Nephron progenitor cell (in vitro differentiated cells): Measurements from ENCODE around the gene ATRN.

Experiments used
- DNase-seq: peaks from one replicate; pipeline ENCODE4 v3.0.0; 2021
- H3K27ac Mint-ChIP-seq: 2 replicates; pipeline ENCODE4 v1.8.0; 2021; ENCODE audit warnings: mild to moderate bottlenecking, moderate library complexity, mixed read lengths
- H3K27me3 Mint-ChIP-seq: 2 replicates; pipeline ENCODE4 v1.8.0; 2021; ENCODE audit warnings: mild to moderate bottlenecking, low read depth, mixed read lengths; ENCODE audit not compliant: poor library complexity
- H3K36me3 Mint-ChIP-seq: 2 replicates; pipeline ENCODE4 v1.8.0; 2021; ENCODE audit warnings: low read depth, mixed read lengths
- H3K4me1 Mint-ChIP-seq: 2 replicates; pipeline ENCODE4 v1.8.0; 2021; ENCODE audit warnings: mixed read lengths
- H3K4me3 Mint-ChIP-seq: 2 replicates; pipeline ENCODE4 v1.8.0; 2021; ENCODE audit warnings: mild to moderate bottlenecking, moderate library complexity, mixed read lengths
- H3K9me3 Mint-ChIP-seq: 2 replicates; pipeline ENCODE4 v1.8.0; 2021; ENCODE audit warnings: mild to moderate bottlenecking, moderate library complexity, mixed read lengths
- CTCF ChIP-seq: fragments of 200-600 bp; sonication (generic); IDR thresholded peaks from 2 replicates; pipeline ENCODE4 v1.5.0; 2021; ENCODE audit warnings: antibody characterized with exemption

Gene ATRN

DNA sequence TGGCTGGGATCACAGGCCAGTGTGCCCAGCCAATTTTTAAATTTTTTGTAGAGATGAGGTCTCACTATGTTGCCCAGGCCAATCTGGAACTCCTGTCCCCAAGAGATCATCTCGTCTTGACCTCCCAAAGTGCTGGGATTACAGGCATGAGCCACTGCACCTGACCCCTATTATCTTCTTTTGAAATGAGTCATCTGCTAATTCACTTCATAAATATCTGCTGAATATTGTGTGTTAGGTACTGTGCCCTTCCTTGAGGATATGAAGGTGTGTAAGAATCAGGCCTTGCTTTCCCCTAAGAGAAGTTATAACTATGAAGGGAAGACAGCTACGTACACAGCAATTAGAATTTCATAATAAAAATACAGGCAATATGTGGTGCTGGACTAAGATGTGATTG lies 8.2 kb downstream of the ATRN start:
- H3K4me3 Mint-ChIP-seq = no peak overlapping the region
- no peak for TF ChIP-seq CTCF

DNA sequence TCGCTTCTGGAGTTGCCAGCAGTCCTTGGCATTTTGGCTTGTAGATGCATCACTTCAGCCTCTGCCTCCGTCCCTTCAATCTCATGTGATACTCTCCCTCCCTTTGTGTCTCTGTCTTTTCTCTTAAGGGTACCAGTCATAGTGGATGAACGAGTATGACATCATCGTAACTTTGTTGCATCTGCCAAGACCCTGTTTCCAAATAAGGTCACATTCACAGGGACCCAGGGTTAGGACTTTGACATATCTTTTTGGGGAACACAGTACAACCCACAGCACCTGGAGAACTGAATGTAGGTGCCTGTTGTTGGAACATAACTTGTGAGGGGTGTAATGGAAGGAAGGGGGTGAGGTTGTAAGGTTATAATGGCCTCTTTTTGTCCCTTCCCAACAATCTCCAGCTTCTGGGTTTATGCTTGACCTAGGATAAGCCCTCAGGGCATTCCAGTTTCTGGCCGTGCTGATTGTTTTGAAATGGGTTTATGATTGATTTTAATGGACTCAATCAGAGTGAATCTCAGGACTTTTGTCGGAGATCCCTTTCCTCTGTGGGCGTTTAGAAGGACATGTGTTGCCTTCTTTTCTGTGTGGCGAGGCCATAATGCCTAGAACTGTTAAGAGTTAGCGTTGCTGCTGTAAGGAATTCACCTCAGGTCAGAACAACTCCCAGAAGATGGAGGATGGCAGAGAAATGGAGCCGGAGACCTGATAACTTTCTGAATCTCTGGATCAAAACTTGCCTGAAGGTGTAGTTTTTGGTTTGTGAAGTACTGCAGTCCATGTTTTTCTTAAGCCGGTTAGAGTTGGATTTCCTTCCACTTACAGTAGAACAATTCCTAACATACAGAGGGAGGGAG lies 9.2 kb downstream of the ATRN start:
- TF ChIP-seq CTCF = no peak
- no peaks in the 10 kb centered on the region for H3K4me1 Mint-ChIP-seq
- peaks cover 21% of the 10 kb centered on the region for H3K36me3 Mint-ChIP-seq
- H3K9me3 Mint-ChIP-seq = peaks cover 5% of the 10 kb centered on the region
- H3K27me3 Mint-ChIP-seq = no peaks in the 10 kb centered on the region
- H3K4me3 Mint-ChIP-seq = no peak overlapping the region
- no peak for DNase-seq
- H3K27ac Mint-ChIP-seq = no peak overlapping the region

More for the DNA sequence above, 8.2 kb downstream of the ATRN start:
- Mint-ChIP-seq H3K27me3 (no peaks in the 10 kb centered on the region), H3K4me1 (no peaks in the 10 kb centered on the region), H3K36me3 (peaks cover 23% of the 10 kb centered on the region), H3K9me3 (peaks cover 3% of the 10 kb centered on the region), H3K27ac (no peak overlapping the region)
- DNase-seq = no peak

GRCh38 chr20:3483309-3483708 lies 12.5 kb downstream of the ATRN start:
- peaks cover 31% of the 10 kb centered on the region for H3K9me3 Mint-ChIP-seq
- peaks cover 44% of the 10 kb centered on the region for H3K36me3 Mint-ChIP-seq
- no peak overlapping the region for H3K4me3 Mint-ChIP-seq
- no peak for DNase-seq
- no peak overlapping the region for H3K27ac Mint-ChIP-seq
- no peaks in the 10 kb centered on the region for H3K4me1 Mint-ChIP-seq
- no peaks in the 10 kb centered on the region for H3K27me3 Mint-ChIP-seq
- TF ChIP-seq CTCF = no peak

DNA sequence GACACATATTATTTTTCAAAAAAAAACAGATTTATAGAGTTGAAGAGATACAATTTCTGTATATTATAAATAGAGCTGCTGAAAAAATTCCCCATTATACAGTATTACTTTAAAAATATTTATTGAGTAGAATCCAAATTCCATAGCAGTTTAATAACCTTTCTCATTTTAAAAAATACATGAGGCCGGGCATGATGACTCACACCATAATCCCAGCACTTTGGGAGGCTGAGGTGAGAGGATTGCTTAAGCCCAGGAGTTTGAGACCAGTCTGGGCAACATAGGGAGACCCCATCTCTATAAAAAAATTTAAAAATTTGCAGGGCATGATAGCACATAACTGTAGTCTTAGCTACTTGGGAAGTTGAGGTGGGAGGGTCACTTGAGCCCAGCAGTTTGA lies 13.0 kb downstream of the ATRN start:
- DNase-seq = no peak
- Mint-ChIP-seq H3K36me3 (peaks cover 43% of the 10 kb centered on the region), H3K4me3 (no peak overlapping the region), H3K27ac (no peak overlapping the region), H3K9me3 (peaks cover 31% of the 10 kb centered on the region), H3K27me3 (no peaks in the 10 kb centered on the region), H3K4me1 (no peaks in the 10 kb centered on the region)
- no peak for TF ChIP-seq CTCF

GRCh38 chr20:3485913-3486312 lies 15.1 kb downstream of the ATRN start:
- no peak overlapping the region for H3K4me3 Mint-ChIP-seq
- TF ChIP-seq CTCF = no peak
- H3K9me3 Mint-ChIP-seq = peaks cover 31% of the 10 kb centered on the region
- H3K36me3 Mint-ChIP-seq = peaks cover 32% of the 10 kb centered on the region
- no peak overlapping the region for H3K27ac Mint-ChIP-seq
- H3K4me1 Mint-ChIP-seq = no peaks in the 10 kb centered on the region
- no peaks in the 10 kb centered on the region for H3K27me3 Mint-ChIP-seq
- DNase-seq = no peak

DNA sequence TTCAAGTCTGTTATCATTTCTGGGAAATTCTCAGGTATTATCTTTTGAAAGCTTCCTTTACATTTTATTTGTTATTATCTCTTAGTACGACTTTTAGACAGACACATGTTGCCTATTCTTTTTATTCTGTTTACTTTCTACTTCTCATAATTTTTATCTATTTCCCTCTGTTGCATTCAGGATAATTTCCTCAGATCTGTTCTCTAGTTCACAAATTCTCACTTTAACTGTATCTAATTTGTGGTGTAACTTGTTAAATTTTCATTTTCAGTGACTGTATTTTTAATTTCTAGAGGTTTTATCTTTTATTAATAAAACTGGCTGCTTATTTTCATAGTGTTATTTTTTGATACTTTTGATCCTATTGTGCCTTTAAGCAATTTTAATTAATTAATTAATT lies 16.0 kb downstream of the ATRN start:
- DNase-seq = no peak
- Mint-ChIP-seq H3K27me3 (no peaks in the 10 kb centered on the region), H3K4me1 (no peaks in the 10 kb centered on the region), H3K4me3 (no peak overlapping the region), H3K36me3 (peaks cover 32% of the 10 kb centered on the region), H3K27ac (no peak overlapping the region), H3K9me3 (peaks cover 31% of the 10 kb centered on the region)
- no peak for TF ChIP-seq CTCF
